ENCODE data around the gene DNAH14.

DNAH14 gene

DNA sequence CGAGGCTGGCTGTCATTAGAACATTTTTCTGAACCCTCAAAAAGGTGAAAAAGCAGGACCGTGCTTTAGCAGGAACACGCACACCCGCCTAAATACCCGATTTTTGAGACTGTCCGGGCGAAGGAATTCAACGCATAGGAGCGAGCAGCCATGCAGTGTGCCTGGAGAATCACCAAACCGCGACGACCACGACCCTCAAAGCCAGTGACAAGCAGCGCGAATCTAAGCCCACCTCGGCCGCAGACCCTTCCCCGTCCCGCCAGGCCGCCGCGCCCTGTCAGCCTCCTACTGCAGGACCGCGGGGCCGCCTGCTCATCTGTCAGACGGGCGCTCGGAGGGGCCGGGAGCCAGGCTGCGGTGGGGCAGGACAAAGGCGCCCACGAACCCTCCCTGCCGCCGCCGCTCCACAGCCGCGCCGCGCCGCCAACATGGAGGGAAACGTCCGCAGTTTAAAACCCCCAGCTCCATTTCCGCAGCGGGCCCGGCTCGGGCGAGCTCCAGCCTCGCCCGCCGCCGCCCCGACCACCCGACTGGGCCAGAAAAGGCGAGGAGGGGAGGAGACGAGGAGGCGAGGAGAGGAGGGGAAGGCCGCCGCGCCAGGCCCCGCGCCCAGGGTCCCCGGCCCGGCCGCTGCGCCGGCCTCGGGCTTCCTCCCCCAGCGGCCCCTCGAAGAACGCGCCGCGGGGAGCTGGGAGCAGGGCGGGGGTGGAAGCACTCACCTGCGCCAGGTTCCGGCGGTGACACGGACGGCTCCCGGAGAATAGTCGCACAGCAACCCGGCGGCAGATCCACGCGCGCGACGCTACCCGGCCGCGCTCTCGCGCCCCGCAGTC is 498.0 kb downstream of the DNAH14 start, which contains the start of gene LBR (continued):
- no peak for TF ChIP-seq FEZF1 (tag by site-specific recombination; IDR thresholded peaks at IDR 0.05)
- TF ChIP-seq, protein P1, sequence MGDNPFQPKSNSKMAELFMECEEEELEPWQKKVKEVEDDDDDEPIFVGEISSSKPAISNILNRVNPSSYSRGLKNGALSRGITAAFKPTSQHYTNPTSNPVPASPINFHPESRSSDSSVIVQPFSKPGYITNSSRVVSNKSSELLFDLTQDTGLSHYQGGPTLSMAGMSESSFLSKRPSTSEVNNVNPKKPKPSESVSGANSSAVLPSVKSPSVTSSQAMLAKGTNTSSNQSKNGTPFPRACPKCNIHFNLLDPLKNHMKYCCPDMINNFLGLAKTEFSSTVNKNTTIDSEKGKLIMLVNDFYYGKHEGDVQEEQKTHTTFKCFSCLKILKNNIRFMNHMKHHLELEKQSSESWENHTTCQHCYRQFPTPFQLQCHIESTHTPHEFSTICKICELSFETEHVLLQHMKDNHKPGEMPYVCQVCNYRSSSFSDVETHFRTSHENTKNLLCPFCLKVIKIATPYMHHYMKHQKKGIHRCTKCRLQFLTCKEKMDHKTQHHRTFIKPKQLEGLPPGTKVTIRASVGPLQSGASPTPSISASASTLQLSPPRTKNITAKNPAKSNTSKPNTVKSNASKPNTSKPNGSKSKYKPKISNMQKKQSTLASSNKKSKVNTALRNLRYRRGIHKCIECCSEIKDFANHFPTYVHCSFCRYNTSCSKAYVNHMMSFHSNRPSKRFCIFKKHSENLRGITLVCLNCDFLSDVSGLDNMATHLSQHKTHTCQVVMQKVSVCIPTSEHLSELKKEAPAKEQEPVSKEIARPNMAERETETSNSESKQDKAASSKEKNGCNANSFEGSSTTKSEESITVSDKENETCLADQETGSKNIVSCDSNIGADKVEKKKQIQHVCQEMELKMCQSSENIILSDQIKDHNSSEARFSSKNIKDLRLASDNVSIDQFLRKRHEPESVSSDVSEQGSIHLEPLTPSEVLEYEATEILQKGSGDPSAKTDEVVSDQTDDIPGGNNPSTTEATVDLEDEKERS (tag by site-specific recombination; IDR thresholded peaks at IDR 0.05): no peak; the same call in 1 of the 2 replicates
- no peak for TF ChIP-seq ZNF544 (tag by site-specific recombination; IDR thresholded peaks at IDR 0.05)
- TF ChIP-seq ZBTB6 (tag by site-specific recombination; IDR thresholded peaks at IDR 0.05): no peak; the same call in none of the 2 replicates
- TF ChIP-seq ZBTB11 (tag by site-specific recombination; conservative IDR thresholded peaks at IDR 0.05; ENCODE audit: low read depth): no peak; the same call in 1 of the 2 replicates
- TF ChIP-seq, protein P2, sequence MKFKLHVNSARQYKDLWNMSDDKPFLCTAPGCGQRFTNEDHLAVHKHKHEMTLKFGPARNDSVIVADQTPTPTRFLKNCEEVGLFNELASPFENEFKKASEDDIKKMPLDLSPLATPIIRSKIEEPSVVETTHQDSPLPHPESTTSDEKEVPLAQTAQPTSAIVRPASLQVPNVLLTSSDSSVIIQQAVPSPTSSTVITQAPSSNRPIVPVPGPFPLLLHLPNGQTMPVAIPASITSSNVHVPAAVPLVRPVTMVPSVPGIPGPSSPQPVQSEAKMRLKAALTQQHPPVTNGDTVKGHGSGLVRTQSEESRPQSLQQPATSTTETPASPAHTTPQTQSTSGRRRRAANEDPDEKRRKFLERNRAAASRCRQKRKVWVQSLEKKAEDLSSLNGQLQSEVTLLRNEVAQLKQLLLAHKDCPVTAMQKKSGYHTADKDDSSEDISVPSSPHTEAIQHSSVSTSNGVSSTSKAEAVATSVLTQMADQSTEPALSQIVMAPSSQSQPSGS (tag by site-specific recombination; IDR thresholded peaks at IDR 0.05; ENCODE audit: low read depth): no peak
- TF ChIP-seq ZNF169 (tag by site-specific recombination; IDR thresholded peaks at IDR 0.05): no peak
- no peak for TF ChIP-seq SALL2 (tag by site-specific recombination; IDR thresholded peaks at IDR 0.05; ENCODE audit: borderline replicate concordance)
- no peak for TF ChIP-seq ZNF837 (tag by site-specific recombination; IDR thresholded peaks at IDR 0.05)
- TF ChIP-seq ZBTB7A (tag by site-specific recombination; IDR thresholded peaks at IDR 0.05; ENCODE audit: low read depth): no peak; the same call in 1 of the 2 replicates
- no peak for TF ChIP-seq ZNF514 (tag by site-specific recombination; IDR thresholded peaks at IDR 0.05)
- no peak for TF ChIP-seq ZNF133 (tag by site-specific recombination; IDR thresholded peaks at IDR 0.05)
- TF ChIP-seq ZNF473 (tag by site-specific recombination; IDR thresholded peaks at IDR 0.05): no peak
- TF ChIP-seq ZNF221 (tag by site-specific recombination; IDR thresholded peaks at IDR 0.05; ENCODE audit: borderline replicate concordance): no peak
- no peak for TF ChIP-seq ZNF211 (tag by site-specific recombination; IDR thresholded peaks at IDR 0.05; ENCODE audit: low read depth)
- no peak for TF ChIP-seq ZNF214 (tag by site-specific recombination; IDR thresholded peaks at IDR 0.05; ENCODE audit: borderline replicate concordance)
- TF ChIP-seq ZFP69B (tag by site-specific recombination; IDR thresholded peaks at IDR 0.05): no peak
- TF ChIP-seq ZBTB20 (tag by site-specific recombination; IDR thresholded peaks at IDR 0.05): peak; percentile 73
- TF ChIP-seq EGR2 (tag by site-specific recombination; IDR thresholded peaks at IDR 0.05; ENCODE audit: low read depth): no peak
- TF ChIP-seq, protein P3, sequence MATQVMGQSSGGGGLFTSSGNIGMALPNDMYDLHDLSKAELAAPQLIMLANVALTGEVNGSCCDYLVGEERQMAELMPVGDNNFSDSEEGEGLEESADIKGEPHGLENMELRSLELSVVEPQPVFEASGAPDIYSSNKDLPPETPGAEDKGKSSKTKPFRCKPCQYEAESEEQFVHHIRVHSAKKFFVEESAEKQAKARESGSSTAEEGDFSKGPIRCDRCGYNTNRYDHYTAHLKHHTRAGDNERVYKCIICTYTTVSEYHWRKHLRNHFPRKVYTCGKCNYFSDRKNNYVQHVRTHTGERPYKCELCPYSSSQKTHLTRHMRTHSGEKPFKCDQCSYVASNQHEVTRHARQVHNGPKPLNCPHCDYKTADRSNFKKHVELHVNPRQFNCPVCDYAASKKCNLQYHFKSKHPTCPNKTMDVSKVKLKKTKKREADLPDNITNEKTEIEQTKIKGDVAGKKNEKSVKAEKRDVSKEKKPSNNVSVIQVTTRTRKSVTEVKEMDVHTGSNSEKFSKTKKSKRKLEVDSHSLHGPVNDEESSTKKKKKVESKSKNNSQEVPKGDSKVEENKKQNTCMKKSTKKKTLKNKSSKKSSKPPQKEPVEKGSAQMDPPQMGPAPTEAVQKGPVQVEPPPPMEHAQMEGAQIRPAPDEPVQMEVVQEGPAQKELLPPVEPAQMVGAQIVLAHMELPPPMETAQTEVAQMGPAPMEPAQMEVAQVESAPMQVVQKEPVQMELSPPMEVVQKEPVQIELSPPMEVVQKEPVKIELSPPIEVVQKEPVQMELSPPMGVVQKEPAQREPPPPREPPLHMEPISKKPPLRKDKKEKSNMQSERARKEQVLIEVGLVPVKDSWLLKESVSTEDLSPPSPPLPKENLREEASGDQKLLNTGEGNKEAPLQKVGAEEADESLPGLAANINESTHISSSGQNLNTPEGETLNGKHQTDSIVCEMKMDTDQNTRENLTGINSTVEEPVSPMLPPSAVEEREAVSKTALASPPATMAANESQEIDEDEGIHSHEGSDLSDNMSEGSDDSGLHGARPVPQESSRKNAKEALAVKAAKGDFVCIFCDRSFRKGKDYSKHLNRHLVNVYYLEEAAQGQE (tag by site-specific recombination; IDR thresholded peaks at IDR 0.05): 0 out of 2 replicates have a peak, but pooled peaks have one; percentile 16
- TF ChIP-seq, protein P4, sequence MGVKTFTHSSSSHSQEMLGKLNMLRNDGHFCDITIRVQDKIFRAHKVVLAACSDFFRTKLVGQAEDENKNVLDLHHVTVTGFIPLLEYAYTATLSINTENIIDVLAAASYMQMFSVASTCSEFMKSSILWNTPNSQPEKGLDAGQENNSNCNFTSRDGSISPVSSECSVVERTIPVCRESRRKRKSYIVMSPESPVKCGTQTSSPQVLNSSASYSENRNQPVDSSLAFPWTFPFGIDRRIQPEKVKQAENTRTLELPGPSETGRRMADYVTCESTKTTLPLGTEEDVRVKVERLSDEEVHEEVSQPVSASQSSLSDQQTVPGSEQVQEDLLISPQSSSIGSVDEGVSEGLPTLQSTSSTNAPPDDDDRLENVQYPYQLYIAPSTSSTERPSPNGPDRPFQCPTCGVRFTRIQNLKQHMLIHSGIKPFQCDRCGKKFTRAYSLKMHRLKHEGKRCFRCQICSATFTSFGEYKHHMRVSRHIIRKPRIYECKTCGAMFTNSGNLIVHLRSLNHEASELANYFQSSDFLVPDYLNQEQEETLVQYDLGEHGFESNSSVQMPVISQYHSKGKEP (tag by site-specific recombination; IDR thresholded peaks at IDR 0.05): peak; percentile 23; the same call in 1 of the 2 replicates
- TF ChIP-seq ZNF19 (tag by site-specific recombination; IDR thresholded peaks at IDR 0.05; ENCODE audit: low read depth): no peak
